OCI-LY3 (cell line): ENCODE results near the gene KAZN.

Source experiments
- H2AFZ ChIP-seq: fragments of 200-600, 300-600 bp; shearing (Covaris generic); 2 replicates; pipeline ENCODE4 v1.6.0; 2014; ENCODE audit warnings: antibody characterized with exemption, low read depth, low read length
- H3K27ac ChIP-seq: fragments of 200-600, 300-600 bp; sonication (generic); 2 replicates; pipeline ENCODE4 v1.5.1; 2014; ENCODE audit warnings: mild to moderate bottlenecking, low read length, moderate library complexity, mixed read lengths
- H3K27me3 ChIP-seq: fragments of 200-600, 300-600 bp; sonication (generic); 2 replicates; pipeline ENCODE4 v1.6.1; 2014; ENCODE audit warnings: low read depth, low read length, mixed read lengths
- H3K36me3 ChIP-seq: fragments of 200-600, 300-600 bp; sonication (generic); replicated peaks from 2 replicates; pipeline ENCODE3; 2014; ENCODE audit warnings: low read depth, low read length, mixed read lengths
- H3K4me1 ChIP-seq: fragments of 300-600, 200-600 bp; sonication (generic); 2 replicates; pipeline ENCODE4 v1.6.1; 2014; ENCODE audit warnings: low read length, mixed read lengths
- H3K4me2 ChIP-seq: fragments of 200-600, 300-600 bp; sonication (generic); 2 replicates; pipeline ENCODE4 v1.6.1; 2014; ENCODE audit warnings: low read length, mixed read lengths
- H3K4me3 ChIP-seq: fragments of 300-600, 200-600 bp; sonication (generic); 2 replicates; pipeline ENCODE4 v1.5.1; 2014; ENCODE audit warnings: antibody characterized with exemption, mild to moderate bottlenecking, low read length, moderate library complexity
- H3K79me2 ChIP-seq: fragments of 300-600, 200-600 bp; shearing (Covaris generic); 2 replicates; pipeline ENCODE4 v1.6.1; 2014; ENCODE audit warnings: mild to moderate bottlenecking, low read length, mixed read lengths
- H3K9ac ChIP-seq: fragments of 300-600, 200-600 bp; shearing (Covaris generic); 2 replicates; pipeline ENCODE4 v1.6.0; 2014; ENCODE audit warnings: mild to moderate bottlenecking, low read length, moderate library complexity
- H3K9me3 ChIP-seq: fragments of 200-600, 300-600 bp; shearing (Covaris generic); 2 replicates; pipeline ENCODE4 v1.6.1; 2014; ENCODE audit warnings: low read length, mixed read lengths; ENCODE audit not compliant: insufficient read depth
- H4K20me1 ChIP-seq: fragments of 200-600, 300-600 bp; sonication (generic); 2 replicates; pipeline ENCODE4 v1.6.1; 2016; ENCODE audit warnings: low read length, mixed read lengths; ENCODE audit not compliant: insufficient read depth
- EZH2phosphoT487 ChIP-seq: fragments of 200-600 bp; shearing (Covaris generic); IDR thresholded peaks from 2 replicates; pipeline ENCODE4 v1.6.1; 2018; ENCODE audit warnings: antibody characterized with exemption, mixed run types, low read depth
- TF ChIP-seq, protein P1 (sequence below): fragments of 200-600, 300-600 bp; sonication (generic); IDR thresholded peaks from 2 replicates; pipeline ENCODE4 v1.5.1; 2014; ENCODE audit warnings: antibody characterized with exemption, low read length, low read depth

KAZN gene

DNA sequence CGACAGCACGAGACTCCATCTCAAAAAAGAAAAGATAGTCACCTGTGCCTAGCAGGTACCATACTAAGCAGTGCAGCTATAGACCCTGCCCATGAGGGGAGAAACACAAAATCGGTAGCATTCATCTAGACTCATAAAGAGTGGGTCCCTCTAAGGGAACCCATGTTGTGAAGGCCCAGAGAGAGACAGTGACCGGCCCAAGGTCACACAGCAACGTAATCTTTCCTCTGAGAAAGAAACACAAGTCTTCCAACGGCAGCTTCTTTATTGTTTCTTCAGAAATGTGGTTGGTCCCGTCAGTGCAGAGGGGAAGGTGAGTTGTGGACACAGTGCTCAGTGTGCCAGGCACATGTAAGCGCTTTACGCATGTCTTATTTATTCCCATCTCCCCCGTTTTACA lies 356.4 kb downstream of the KAZN start:
- no peaks in the 10 kb centered on the region for H3K27me3 ChIP-seq
- H3K9ac ChIP-seq, result no peak overlapping the region
- no peaks in the 10 kb centered on the region for H3K79me2 ChIP-seq
- no peak overlapping the region for H3K4me2 ChIP-seq
- no peak overlapping the region for H3K4me3 ChIP-seq
- no peaks in the 10 kb centered on the region for H3K9me3 ChIP-seq
- no peaks in the 10 kb centered on the region for H3K4me1 ChIP-seq
- no peaks in the 10 kb centered on the region for H4K20me1 ChIP-seq
- no peak overlapping the region for H3K27ac ChIP-seq
- H3K36me3 ChIP-seq, result no peaks in the 10 kb centered on the region
- TF ChIP-seq, protein P1, sequence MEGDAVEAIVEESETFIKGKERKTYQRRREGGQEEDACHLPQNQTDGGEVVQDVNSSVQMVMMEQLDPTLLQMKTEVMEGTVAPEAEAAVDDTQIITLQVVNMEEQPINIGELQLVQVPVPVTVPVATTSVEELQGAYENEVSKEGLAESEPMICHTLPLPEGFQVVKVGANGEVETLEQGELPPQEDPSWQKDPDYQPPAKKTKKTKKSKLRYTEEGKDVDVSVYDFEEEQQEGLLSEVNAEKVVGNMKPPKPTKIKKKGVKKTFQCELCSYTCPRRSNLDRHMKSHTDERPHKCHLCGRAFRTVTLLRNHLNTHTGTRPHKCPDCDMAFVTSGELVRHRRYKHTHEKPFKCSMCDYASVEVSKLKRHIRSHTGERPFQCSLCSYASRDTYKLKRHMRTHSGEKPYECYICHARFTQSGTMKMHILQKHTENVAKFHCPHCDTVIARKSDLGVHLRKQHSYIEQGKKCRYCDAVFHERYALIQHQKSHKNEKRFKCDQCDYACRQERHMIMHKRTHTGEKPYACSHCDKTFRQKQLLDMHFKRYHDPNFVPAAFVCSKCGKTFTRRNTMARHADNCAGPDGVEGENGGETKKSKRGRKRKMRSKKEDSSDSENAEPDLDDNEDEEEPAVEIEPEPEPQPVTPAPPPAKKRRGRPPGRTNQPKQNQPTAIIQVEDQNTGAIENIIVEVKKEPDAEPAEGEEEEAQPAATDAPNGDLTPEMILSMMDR, result no peak
- no peak for TF ChIP-seq EZH2phosphoT487
- H2AFZ ChIP-seq, result no peak overlapping the region

GRCh38 chr1:14955402-14955801 lies 356.9 kb downstream of the KAZN start:
- Histone ChIP-seq H3K36me3 (no peaks in the 10 kb centered on the region), H3K4me2 (no peak overlapping the region), H2AFZ (no peak overlapping the region), H3K4me1 (no peaks in the 10 kb centered on the region), H4K20me1 (no peaks in the 10 kb centered on the region), H3K4me3 (no peak overlapping the region), H3K27me3 (no peaks in the 10 kb centered on the region), H3K27ac (no peak overlapping the region), H3K79me2 (no peaks in the 10 kb centered on the region), H3K9ac (no peak overlapping the region), H3K9me3 (no peaks in the 10 kb centered on the region)
- TF ChIP-seq, protein P1, result no peak
- no peak for TF ChIP-seq EZH2phosphoT487

GRCh38 chr1:14955976-14956375 lies 357.5 kb downstream of the KAZN start:
- H3K4me3 ChIP-seq, result no peak overlapping the region
- H4K20me1 ChIP-seq, result no peaks in the 10 kb centered on the region

DNA sequence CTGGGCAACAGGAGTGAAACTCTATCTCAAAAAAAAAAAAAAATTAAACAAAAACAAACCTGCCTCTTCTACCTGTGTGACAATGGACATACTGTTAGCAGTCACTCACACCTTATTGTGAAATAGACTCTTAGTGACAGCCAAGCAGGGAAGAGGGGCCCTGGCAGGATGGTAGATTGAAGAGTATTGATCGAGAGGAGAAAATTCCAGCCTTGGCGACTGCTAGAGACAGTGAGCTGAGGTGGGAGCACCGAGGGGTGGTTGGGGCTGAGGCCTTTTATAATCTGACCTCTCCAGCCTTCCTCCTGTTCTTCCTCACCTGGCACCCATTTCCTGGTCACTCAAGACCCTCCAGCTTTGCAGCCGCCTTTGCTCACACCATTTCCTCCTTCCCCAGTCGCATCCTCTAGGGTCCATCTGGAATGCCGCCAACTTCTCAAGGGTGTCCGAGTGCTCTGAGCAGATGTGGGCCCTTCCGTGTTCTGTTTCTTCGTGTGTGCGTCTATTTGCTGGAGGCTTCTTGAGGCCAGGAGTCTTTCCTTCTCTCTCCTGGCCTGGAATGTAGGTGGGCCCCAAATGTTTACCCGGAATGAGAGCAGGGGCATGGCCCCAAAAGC lies 358.2 kb downstream of the KAZN start:
- no peaks in the 10 kb centered on the region for H3K36me3 ChIP-seq
- H3K4me2 ChIP-seq, result no peak overlapping the region
- H3K79me2 ChIP-seq, result no peaks in the 10 kb centered on the region
- no peak overlapping the region for H3K27ac ChIP-seq
- no peak overlapping the region for H3K4me3 ChIP-seq
- H4K20me1 ChIP-seq, result no peaks in the 10 kb centered on the region
- TF ChIP-seq EZH2phosphoT487, result no peak
- TF ChIP-seq, protein P1, result no peak
- no peaks in the 10 kb centered on the region for H3K4me1 ChIP-seq
- H3K27me3 ChIP-seq, result no peaks in the 10 kb centered on the region
- no peak overlapping the region for H3K9ac ChIP-seq
- no peaks in the 10 kb centered on the region for H3K9me3 ChIP-seq
- no peak overlapping the region for H2AFZ ChIP-seq

More at GRCh38 chr1:14955976-14956375, 357.5 kb downstream of the KAZN start:
- no peak for TF ChIP-seq EZH2phosphoT487
- TF ChIP-seq, protein P1, result no peak
- no peak overlapping the region for H3K4me2 ChIP-seq
- H3K4me1 ChIP-seq, result no peaks in the 10 kb centered on the region
- no peaks in the 10 kb centered on the region for H3K79me2 ChIP-seq
- H3K36me3 ChIP-seq, result no peaks in the 10 kb centered on the region
- no peak overlapping the region for H3K9ac ChIP-seq
- no peak overlapping the region for H2AFZ ChIP-seq
- no peaks in the 10 kb centered on the region for H3K9me3 ChIP-seq
- no peak overlapping the region for H3K27ac ChIP-seq
- no peaks in the 10 kb centered on the region for H3K27me3 ChIP-seq
